Effector memory CD4-positive, alpha-beta T cell (primary cell): ENCODE measurements around the gene TAF4.

Experiments
- DNase-seq, 3 donors: peaks; one replicate each; pipeline ENCODE4 v3.0.0-alpha.2; 2020
- H3K27ac ChIP-seq: 2 replicates; pipeline ENCODE4 v1.7.0; 2013; ENCODE audit warnings: mild to moderate bottlenecking, low read length, moderate library complexity; ENCODE audit not compliant: insufficient read depth, poor library complexity, severe bottlenecking
- H3K27me3 ChIP-seq: replicated peaks from 2 replicates; pipeline ENCODE4 v1.7.0; 2013; ENCODE audit warnings: mild to moderate bottlenecking, low read length; ENCODE audit not compliant: insufficient read depth, control insufficient read depth, poor library complexity, severe bottlenecking
- H3K36me3 ChIP-seq: 2 replicates; pipeline ENCODE4 v1.7.0; 2013; ENCODE audit warnings: mild to moderate bottlenecking, low read length, moderate library complexity; ENCODE audit not compliant: control insufficient read depth, insufficient read depth
- H3K4me1 ChIP-seq: 2 replicates; pipeline ENCODE4 v1.7.0; 2013; ENCODE audit warnings: low read length, mild to moderate bottlenecking; ENCODE audit not compliant: control insufficient read depth, insufficient read depth, poor library complexity, severe bottlenecking
- H3K4me3 ChIP-seq: 2 replicates; pipeline ENCODE4 v1.7.0; 2013; ENCODE audit warnings: low read length, low read depth, mild to moderate bottlenecking; ENCODE audit not compliant: insufficient read depth, poor library complexity, severe bottlenecking
- H3K9me3 ChIP-seq: 2 replicates; pipeline ENCODE4 v1.7.0; 2013; ENCODE audit warnings: mild to moderate bottlenecking, low read length, moderate library complexity; ENCODE audit not compliant: control insufficient read depth

The TAF4 gene

GRCh38 chr20:61980647-61981583 lies 84.8 kb downstream of the TAF4 start:
- H3K9me3 ChIP-seq: peaks cover 6% of the 10 kb centered on the region
- DNase-seq: no peak
- H3K4me3 ChIP-seq: no peak overlapping the region
- no peaks in the 10 kb centered on the region for H3K4me1 ChIP-seq
- H3K36me3 ChIP-seq: peaks cover 13% of the 10 kb centered on the region
- no peaks in the 10 kb centered on the region for H3K27me3 ChIP-seq
- no peak overlapping the region for H3K27ac ChIP-seq

GRCh38 chr20:61979701-61980635 lies 85.7 kb downstream of the TAF4 start:
- H3K9me3 ChIP-seq: peaks cover 4% of the 10 kb centered on the region
- DNase-seq: no peak
- peaks cover 17% of the 10 kb centered on the region for H3K36me3 ChIP-seq
- no peaks in the 10 kb centered on the region for H3K4me1 ChIP-seq
- no peak overlapping the region for H3K27ac ChIP-seq
- no peaks in the 10 kb centered on the region for H3K27me3 ChIP-seq
- H3K4me3 ChIP-seq: no peak overlapping the region

GRCh38 chr20:61979090-61979489 lies 86.6 kb downstream of the TAF4 start:
- H3K4me3 ChIP-seq: no peak overlapping the region
- H3K9me3 ChIP-seq: peaks cover 4% of the 10 kb centered on the region
- no peaks in the 10 kb centered on the region for H3K4me1 ChIP-seq
- no peak for DNase-seq
- H3K27me3 ChIP-seq: no peaks in the 10 kb centered on the region
- H3K27ac ChIP-seq: no peak overlapping the region
- H3K36me3 ChIP-seq: peaks cover 22% of the 10 kb centered on the region

- Histone ChIP-seq H3K36me3 (peaks cover 28% of the 10 kb centered on the region), H3K27ac (no peak overlapping the region), H3K4me1 (no peaks in the 10 kb centered on the region), H3K4me3 (no peak overlapping the region), H3K27me3 (no peaks in the 10 kb centered on the region), H3K9me3 (peaks cover 4% of the 10 kb centered on the region)
- no peak for DNase-seq
Observed at GRCh38 chr20:61978491-61978890, 87.2 kb downstream of the TAF4 start.

GRCh38 chr20:61977419-61977786 lies 88.3 kb downstream of the TAF4 start:
- no peaks in the 10 kb centered on the region for H3K4me1 ChIP-seq
- no peaks in the 10 kb centered on the region for H3K27me3 ChIP-seq
- H3K9me3 ChIP-seq: peaks cover 4% of the 10 kb centered on the region
- H3K36me3 ChIP-seq: peaks cover 39% of the 10 kb centered on the region
- no peak for DNase-seq
- no peak overlapping the region for H3K4me3 ChIP-seq
- no peak overlapping the region for H3K27ac ChIP-seq

- no peaks in the 10 kb centered on the region for H3K4me1 ChIP-seq
- H3K27ac ChIP-seq: no peak overlapping the region
- no peaks in the 10 kb centered on the region for H3K9me3 ChIP-seq
- H3K4me3 ChIP-seq: no peak overlapping the region
- DNase-seq: no peak
- peaks cover 39% of the 10 kb centered on the region for H3K36me3 ChIP-seq
- H3K27me3 ChIP-seq: no peaks in the 10 kb centered on the region
Observed at GRCh38 chr20:61976644-61977418, 88.8 kb downstream of the TAF4 start.

- DNase-seq: no peak
- no peak overlapping the region for H3K4me3 ChIP-seq
- peaks cover 39% of the 10 kb centered on the region for H3K36me3 ChIP-seq
- H3K27ac ChIP-seq: no peak overlapping the region
- no peaks in the 10 kb centered on the region for H3K4me1 ChIP-seq
- H3K9me3 ChIP-seq: no peaks in the 10 kb centered on the region
- H3K27me3 ChIP-seq: no peaks in the 10 kb centered on the region
Observed at GRCh38 chr20:61976263-61976643, 89.4 kb downstream of the TAF4 start.

- no peak for DNase-seq
- Histone ChIP-seq H3K9me3 (no peaks in the 10 kb centered on the region), H3K27me3 (no peaks in the 10 kb centered on the region), H3K36me3 (peaks cover 38% of the 10 kb centered on the region), H3K4me1 (no peaks in the 10 kb centered on the region), H3K27ac (no peak overlapping the region), H3K4me3 (no peak overlapping the region)
Observed at GRCh38 chr20:61975407-61976129, 90.1 kb downstream of the TAF4 start.

GRCh38 chr20:61974357-61974665 lies 91.4 kb downstream of the TAF4 start:
- peaks cover 34% of the 10 kb centered on the region for H3K36me3 ChIP-seq

More at GRCh38 chr20:61974357-61974665, 91.4 kb downstream of the TAF4 start:
- Histone ChIP-seq H3K4me1 (no peaks in the 10 kb centered on the region), H3K4me3 (no peak overlapping the region), H3K9me3 (no peaks in the 10 kb centered on the region), H3K27ac (no peak overlapping the region), H3K27me3 (no peaks in the 10 kb centered on the region)
- DNase-seq: no peak
